ENCODE data around the gene KMO.

DNA sequence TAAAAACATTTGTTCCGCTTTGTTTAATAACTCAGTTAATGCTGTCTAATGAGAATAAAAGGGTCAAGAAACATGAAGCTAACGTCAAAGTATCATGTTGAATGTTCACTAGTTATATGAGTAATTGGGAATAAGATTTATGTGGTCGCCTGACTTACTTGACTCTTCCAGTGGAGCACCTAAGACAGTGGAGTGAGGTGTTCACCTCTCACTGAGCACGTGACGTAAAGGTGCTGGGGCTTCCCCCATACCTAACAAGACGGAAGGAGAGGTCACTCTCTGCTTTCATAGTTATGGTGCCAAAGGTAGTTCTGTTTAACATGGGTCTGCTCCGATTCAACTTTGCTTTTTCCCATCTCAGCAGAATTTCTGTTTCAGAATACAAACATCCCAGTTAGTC is 686 bp downstream of the KMO start:
- TF ChIP-seq, protein P1, sequence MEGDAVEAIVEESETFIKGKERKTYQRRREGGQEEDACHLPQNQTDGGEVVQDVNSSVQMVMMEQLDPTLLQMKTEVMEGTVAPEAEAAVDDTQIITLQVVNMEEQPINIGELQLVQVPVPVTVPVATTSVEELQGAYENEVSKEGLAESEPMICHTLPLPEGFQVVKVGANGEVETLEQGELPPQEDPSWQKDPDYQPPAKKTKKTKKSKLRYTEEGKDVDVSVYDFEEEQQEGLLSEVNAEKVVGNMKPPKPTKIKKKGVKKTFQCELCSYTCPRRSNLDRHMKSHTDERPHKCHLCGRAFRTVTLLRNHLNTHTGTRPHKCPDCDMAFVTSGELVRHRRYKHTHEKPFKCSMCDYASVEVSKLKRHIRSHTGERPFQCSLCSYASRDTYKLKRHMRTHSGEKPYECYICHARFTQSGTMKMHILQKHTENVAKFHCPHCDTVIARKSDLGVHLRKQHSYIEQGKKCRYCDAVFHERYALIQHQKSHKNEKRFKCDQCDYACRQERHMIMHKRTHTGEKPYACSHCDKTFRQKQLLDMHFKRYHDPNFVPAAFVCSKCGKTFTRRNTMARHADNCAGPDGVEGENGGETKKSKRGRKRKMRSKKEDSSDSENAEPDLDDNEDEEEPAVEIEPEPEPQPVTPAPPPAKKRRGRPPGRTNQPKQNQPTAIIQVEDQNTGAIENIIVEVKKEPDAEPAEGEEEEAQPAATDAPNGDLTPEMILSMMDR (IDR thresholded peaks at IDR 0.05), result no peak
- no peak for TF ChIP-seq POLR2A (IDR thresholded peaks at IDR 0.05)

Measured in esophagus squamous epithelium (tissue), 4 donors.